Sigmoid colon (tissue), 7 donors: ENCODE results near the gene CBARP. TPM values are rescaled to one million over a fixed set of nuclear protein-coding genes. Genes with fewer than 3 reads are reported as not detected.

Source experiments
- DNase-seq: peaks from one replicate; pipeline ENCODE4 v3.0.0-alpha.2; 2019
- H3K27ac ChIP-seq, 4 donors: fragments of 200-600 bp; sonication (generic); one replicate each; pipeline ENCODE4 v1.5.1; 2016 to 2019; ENCODE audit warnings: mild to moderate bottlenecking in 1 of 4
- H3K27me3 ChIP-seq, 3 donors: fragments of 200-600 bp; sonication (generic); one replicate each; pipeline ENCODE4 v1.5.1; 2019; ENCODE audit warnings: mild to moderate bottlenecking in 1 of 3
- H3K36me3 ChIP-seq, 4 donors: fragments of 200-600 bp; sonication (generic); one replicate each; pipeline ENCODE4 v1.5.1; 2016 to 2019
- H3K4me1 ChIP-seq, 4 donors: fragments of 200-600 bp; sonication (generic); one replicate each; pipeline ENCODE4 v1.5.1; 2017 to 2019
- H3K4me3 ChIP-seq, 4 donors: fragments of 200-600 bp; sonication (generic); one replicate each; pipeline ENCODE4 v1.5.1; 2017 to 2019; ENCODE audit warnings: mild to moderate bottlenecking in 2 of 4, moderate library complexity in 1 of 4
- H3K9me3 ChIP-seq, 4 donors: fragments of 200-600 bp in 3 of 4; sonication (generic) in 3 of 4; one replicate each; pipeline versions ENCODE4 v1.5.1 to v1.6.1; 2013 to 2019
- EP300 ChIP-seq, 4 donors: sonication (generic); formaldehyde crosslinking; IDR thresholded peaks; one replicate each; pipeline ENCODE4 v1.6.1; 2017; ENCODE audit warnings: antibody characterized with exemption in 4 of 4
- POLR2A ChIP-seq, 2 donors: fragments of 450-650 bp; IDR thresholded peaks; one replicate each; pipeline ENCODE4 v1.6.1; 2016; ENCODE audit warnings: antibody characterized with exemption in 2 of 2, mild to moderate bottlenecking in 2 of 2, moderate library complexity in 2 of 2
- POLR2AphosphoS5 ChIP-seq, 4 donors: sonication (generic); formaldehyde crosslinking; IDR thresholded peaks; one replicate each; pipeline ENCODE4 v1.6.1; 2017; ENCODE audit warnings: antibody characterized with exemption in 4 of 4
- WGBS, 2 donors: extraction: QIAGEN DNeasy Blood & Tissue Kit; methylation state at CpG; one replicate each; pipeline ENCODE4 v1.1.7; 2013; 5-methylcytosine and 5-hydroxymethylcytosine counted together
- intact Hi-C: fragments of 100-400 bp; cut with DNase I; formaldehyde crosslinking; loops from one replicate; pipeline ENCODE4 v1.15.1; 2023
- polyA plus RNA-seq, 3 donors: library from polyadenylated mRNA; stranded (reverse); fragments of 200-250 nt; gene quantifications; one replicate each; pipeline ENCODE4 v1.2.3, GENCODE V29; 2013
- total RNA-seq, 4 donors: library from RNA; depleted of rRNA; stranded (reverse); fragments of >200 nt; gene quantifications; one replicate each; pipeline ENCODE4 v1.1.0, GENCODE V29; 2016
- TF ChIP-seq, protein P1 (sequence below), 4 experiments: fragments of 450-650 bp in 3 of 4; fragments of 200-600 bp in 1 of 4; IDR thresholded peaks; one replicate each; pipeline ENCODE4 v1.5.1; 2016 to 2019; ENCODE audit warnings: antibody characterized with exemption in 4 of 4, mild to moderate bottlenecking in 3 of 4, moderate library complexity in 2 of 4
- donor health status: healthy with polysubstance abuse.
- donor health status: Bipolar disorder and iron deficiency.
- donor health status: healthy.

CBARP gene
- total and polyA plus RNA-seq, 7 donors, result 0.36 to 0.82 (median 0.59) TPM; not detected in 3

DNA sequence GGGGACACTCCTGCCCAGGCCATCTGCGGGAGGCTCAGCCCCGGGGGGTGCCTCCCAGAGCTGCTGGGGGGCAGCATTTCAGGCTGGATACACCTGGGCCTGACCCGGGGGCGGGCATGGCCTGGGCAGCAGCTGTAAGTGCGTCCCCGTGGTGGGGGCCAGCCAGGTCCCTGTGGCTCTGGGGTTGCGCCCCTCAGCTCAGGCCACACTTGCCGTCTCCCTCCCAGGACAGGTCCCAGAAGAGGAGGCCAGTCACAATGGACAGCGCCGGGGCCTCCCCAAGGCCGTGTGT, 11.6 kb downstream of the CBARP start:
- Histone ChIP-seq H3K9me3 (no peaks in the 10 kb centered on the region), H3K4me1 (peaks cover 0 to 27% (median 21%) of the 10 kb centered on the region in 4 donors), H3K4me3 (no peak overlapping the region), H3K27ac (no peak overlapping the region), H3K27me3 (no peaks in the 10 kb centered on the region), H3K36me3 (peaks cover 13 to 73% (median 44%) of the 10 kb centered on the region in 4 donors)
- WGBS, 2 donors, result 95% methylated on average over 11 of the region's 11 CpGs
- intact Hi-C loops, result no loop called here
- no peak for DNase-seq
- TF ChIP-seq POLR2A (IDR thresholded peaks at IDR 0.05) (no peak), EP300 (IDR thresholded peaks at IDR 0.05) (no peak), POLR2AphosphoS5 (IDR thresholded peaks at IDR 0.05) (no peak)
- TF ChIP-seq, protein P1, sequence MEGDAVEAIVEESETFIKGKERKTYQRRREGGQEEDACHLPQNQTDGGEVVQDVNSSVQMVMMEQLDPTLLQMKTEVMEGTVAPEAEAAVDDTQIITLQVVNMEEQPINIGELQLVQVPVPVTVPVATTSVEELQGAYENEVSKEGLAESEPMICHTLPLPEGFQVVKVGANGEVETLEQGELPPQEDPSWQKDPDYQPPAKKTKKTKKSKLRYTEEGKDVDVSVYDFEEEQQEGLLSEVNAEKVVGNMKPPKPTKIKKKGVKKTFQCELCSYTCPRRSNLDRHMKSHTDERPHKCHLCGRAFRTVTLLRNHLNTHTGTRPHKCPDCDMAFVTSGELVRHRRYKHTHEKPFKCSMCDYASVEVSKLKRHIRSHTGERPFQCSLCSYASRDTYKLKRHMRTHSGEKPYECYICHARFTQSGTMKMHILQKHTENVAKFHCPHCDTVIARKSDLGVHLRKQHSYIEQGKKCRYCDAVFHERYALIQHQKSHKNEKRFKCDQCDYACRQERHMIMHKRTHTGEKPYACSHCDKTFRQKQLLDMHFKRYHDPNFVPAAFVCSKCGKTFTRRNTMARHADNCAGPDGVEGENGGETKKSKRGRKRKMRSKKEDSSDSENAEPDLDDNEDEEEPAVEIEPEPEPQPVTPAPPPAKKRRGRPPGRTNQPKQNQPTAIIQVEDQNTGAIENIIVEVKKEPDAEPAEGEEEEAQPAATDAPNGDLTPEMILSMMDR (IDR thresholded peaks at IDR 0.05), result no peak

- WGBS, 2 donors, result 92 to 93% methylated on average over 29 of the region's 29 CpGs
- peaks cover 0 to 27% (median 23%) of the 10 kb centered on the region in 4 donors for H3K4me1 ChIP-seq
- no peak overlapping the region for H3K4me3 ChIP-seq
- no peak for DNase-seq
- intact Hi-C loops, result no loop called here
- TF ChIP-seq POLR2A (IDR thresholded peaks at IDR 0.05) (no peak), EP300 (IDR thresholded peaks at IDR 0.05) (no peak), POLR2AphosphoS5 (IDR thresholded peaks at IDR 0.05) (no peak)
- TF ChIP-seq, protein P1 (IDR thresholded peaks at IDR 0.05), result no peak
- H3K27ac ChIP-seq, result no peak overlapping the region
- H3K9me3 ChIP-seq, result no peaks in the 10 kb centered on the region
- H3K36me3 ChIP-seq, result peaks cover 13 to 78% (median 47%) of the 10 kb centered on the region in 4 donors
- H3K27me3 ChIP-seq, result no peaks in the 10 kb centered on the region
These were observed 12.2 kb downstream of the CBARP start for GRCh38 chr19:1225440-1226226.

DNA sequence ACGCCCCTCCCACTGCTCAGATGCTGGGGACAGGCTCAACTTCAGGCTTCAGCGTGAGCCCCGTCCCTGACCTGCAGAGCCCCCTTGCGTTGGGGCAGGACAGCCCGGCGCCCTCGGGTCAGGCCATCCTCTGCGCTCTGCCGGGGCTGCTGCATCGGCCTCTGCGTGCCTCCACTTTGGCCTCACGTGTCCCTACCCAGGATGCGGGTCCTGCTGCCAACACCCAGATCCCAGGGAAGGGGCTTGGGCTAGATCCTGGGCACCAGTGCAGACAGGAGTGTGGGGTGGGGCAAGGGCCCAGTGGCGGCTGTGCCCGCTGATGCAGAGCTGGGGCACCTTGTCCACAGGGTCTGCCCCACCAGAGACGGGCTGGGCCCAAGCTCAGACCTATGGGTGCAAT, 13.0 kb downstream of the CBARP start:
- no peak for DNase-seq
- Histone ChIP-seq H3K9me3 (no peaks in the 10 kb centered on the region), H3K36me3 (peaks cover 13 to 86% (median 53%) of the 10 kb centered on the region in 4 donors), H3K4me1 (peaks cover 0 to 30% (median 23%) of the 10 kb centered on the region in 4 donors), H3K27me3 (no peaks in the 10 kb centered on the region), H3K27ac (no peak overlapping the region), H3K4me3 (no peak overlapping the region)
- TF ChIP-seq EP300 (IDR thresholded peaks at IDR 0.05) (no peak), POLR2AphosphoS5 (IDR thresholded peaks at IDR 0.05) (no peak), POLR2A (IDR thresholded peaks at IDR 0.05) (no peak)
- TF ChIP-seq, protein P1 (IDR thresholded peaks at IDR 0.05), result no peak
- WGBS, 2 donors, result 90 to 94% methylated on average over 16 of the region's 16 CpGs
- intact Hi-C loops, result no loop called here

GRCh38 chr19:1224047-1224825, 13.6 kb downstream of the CBARP start:
- H3K27ac ChIP-seq, result no peak overlapping the region
- intact Hi-C loops, result no loop called here
- 93 to 94% methylated on average over 16 of the region's 16 CpGs for WGBS, 2 donors
- H3K4me1 ChIP-seq, result peaks cover 0 to 36% (median 23%) of the 10 kb centered on the region in 4 donors
- peaks cover 13 to 89% (median 54%) of the 10 kb centered on the region in 4 donors for H3K36me3 ChIP-seq
- no peaks in the 10 kb centered on the region for H3K27me3 ChIP-seq
- no peaks in the 10 kb centered on the region for H3K9me3 ChIP-seq
- no peak for DNase-seq
- TF ChIP-seq EP300 (IDR thresholded peaks at IDR 0.05) (no peak), POLR2A (IDR thresholded peaks at IDR 0.05) (no peak), POLR2AphosphoS5 (IDR thresholded peaks at IDR 0.05) (no peak)
- TF ChIP-seq, protein P1 (IDR thresholded peaks at IDR 0.05), result no peak
- H3K4me3 ChIP-seq, result no peak overlapping the region
